ENCODE results near the gene FOXP4.

GRCh38 chr6:41615311-41615710, 69.1 kb downstream of the FOXP4 start:
- TF ChIP-seq CTCF (IDR thresholded peaks at IDR 0.05) = no peak
- TF ChIP-seq POLR2A (IDR thresholded peaks at IDR 0.05; ENCODE audit: low read length) = no peak
- TF ChIP-seq PBX3 (IDR thresholded peaks at IDR 0.05) = no peak
- TF ChIP-seq MYC (IDR thresholded peaks at IDR 0.05; ENCODE audit: borderline replicate concordance, low read length) = no peak
- no peak for TF ChIP-seq CBX8 (IDR thresholded peaks at IDR 0.05)
- TF ChIP-seq ELK1 (IDR thresholded peaks at IDR 0.05; ENCODE audit: low read depth, low read length) = no peak
- no peak for TF ChIP-seq RCOR1 (IDR thresholded peaks at IDR 0.05; ENCODE audit: low read depth, low read length)

Measured in A549 (cell line).